Ovary (tissue), 3 donors: ENCODE results near the gene TMEM236.

Source experiments
- CTCF ChIP-seq, 3 donors: fragments of 450-650 bp in 2 of 3; fragments of 200-600 bp in 1 of 3; IDR thresholded peaks; one replicate each; pipeline versions ENCODE4 v1.5.1 to v1.8.0; 2016 to 2022; ENCODE audit warnings: antibody characterized with exemption in 3 of 3, mild to moderate bottlenecking in 1 of 3
- EP300 ChIP-seq: sonication (generic); formaldehyde crosslinking; IDR thresholded peaks from one replicate; pipeline ENCODE4 v1.6.1; 2017; ENCODE audit warnings: antibody characterized with exemption
- POLR2A ChIP-seq: fragments of 450-650 bp; IDR thresholded peaks from one replicate; pipeline ENCODE4 v1.6.1; 2017; ENCODE audit warnings: antibody characterized with exemption, mild to moderate bottlenecking, moderate library complexity
- donor health status: DM: no; HTN: no; CAD: no.

GRCh38 chr10:17731331-17732020, 20.5 kb upstream of the TMEM236 start:
- TF ChIP-seq CTCF (IDR thresholded peaks at IDR 0.05) (no peak), EP300 (no peak), POLR2A (no peak)
